ENCODE data around the gene TTBK2.

Gene TTBK2

DNA sequence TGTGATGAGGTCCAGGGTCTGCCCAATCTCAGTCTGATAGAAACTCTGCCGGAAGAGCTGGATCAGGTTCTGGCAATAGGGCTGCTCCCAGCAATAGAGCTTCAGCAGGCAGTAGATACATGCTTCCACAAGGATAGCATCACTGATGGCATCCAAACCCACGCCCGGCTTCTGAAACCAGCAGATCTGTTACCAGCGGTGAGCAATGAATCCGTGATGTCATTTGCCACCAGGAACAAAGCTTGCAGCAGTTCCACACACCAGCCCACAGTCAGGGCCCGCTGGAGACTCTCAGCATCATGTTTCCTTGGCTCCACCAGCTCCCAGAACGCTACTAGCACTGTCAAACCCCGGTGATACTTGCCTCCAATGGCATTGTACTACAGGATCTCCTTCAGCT is 19.3 kb upstream of the TTBK2 start:
- no peak overlapping the region for H3K27ac Mint-ChIP-seq
- no peaks in the 10 kb centered on the region for H3K9me3 Mint-ChIP-seq
- H3K36me3 Mint-ChIP-seq (ENCODE audit: low read depth): peaks cover 14% of the 10 kb centered on the region
- no peaks in the 10 kb centered on the region for H3K27me3 Mint-ChIP-seq (ENCODE audit: low read depth)
- no peak overlapping the region for H3K4me3 Mint-ChIP-seq
- TF ChIP-seq, protein P1, sequence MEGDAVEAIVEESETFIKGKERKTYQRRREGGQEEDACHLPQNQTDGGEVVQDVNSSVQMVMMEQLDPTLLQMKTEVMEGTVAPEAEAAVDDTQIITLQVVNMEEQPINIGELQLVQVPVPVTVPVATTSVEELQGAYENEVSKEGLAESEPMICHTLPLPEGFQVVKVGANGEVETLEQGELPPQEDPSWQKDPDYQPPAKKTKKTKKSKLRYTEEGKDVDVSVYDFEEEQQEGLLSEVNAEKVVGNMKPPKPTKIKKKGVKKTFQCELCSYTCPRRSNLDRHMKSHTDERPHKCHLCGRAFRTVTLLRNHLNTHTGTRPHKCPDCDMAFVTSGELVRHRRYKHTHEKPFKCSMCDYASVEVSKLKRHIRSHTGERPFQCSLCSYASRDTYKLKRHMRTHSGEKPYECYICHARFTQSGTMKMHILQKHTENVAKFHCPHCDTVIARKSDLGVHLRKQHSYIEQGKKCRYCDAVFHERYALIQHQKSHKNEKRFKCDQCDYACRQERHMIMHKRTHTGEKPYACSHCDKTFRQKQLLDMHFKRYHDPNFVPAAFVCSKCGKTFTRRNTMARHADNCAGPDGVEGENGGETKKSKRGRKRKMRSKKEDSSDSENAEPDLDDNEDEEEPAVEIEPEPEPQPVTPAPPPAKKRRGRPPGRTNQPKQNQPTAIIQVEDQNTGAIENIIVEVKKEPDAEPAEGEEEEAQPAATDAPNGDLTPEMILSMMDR (IDR thresholded peaks at IDR 0.05; ENCODE audit: unreplicated experiment in 3 of 3): no peak
- H3K4me1 Mint-ChIP-seq: no peaks in the 10 kb centered on the region

DNA sequence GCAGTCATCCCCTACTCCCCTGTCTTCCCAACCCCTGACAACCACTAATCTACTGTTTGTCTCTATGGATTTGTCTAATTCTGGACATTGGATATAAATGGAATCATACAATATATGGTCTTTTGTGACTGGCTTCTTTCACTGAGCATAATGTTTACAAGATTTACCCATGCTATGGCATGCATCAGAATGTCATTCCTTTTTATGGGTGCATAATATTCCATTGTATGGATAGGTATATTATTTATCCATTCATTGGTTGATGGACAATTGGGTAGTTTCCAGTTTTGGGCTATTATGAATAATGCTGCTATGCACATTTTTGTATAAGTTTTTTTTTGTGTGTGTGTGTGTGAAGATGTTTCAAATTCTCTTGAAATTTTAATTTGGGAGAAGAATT is 16.6 kb upstream of the TTBK2 start:
- TF ChIP-seq, protein P1 (IDR thresholded peaks at IDR 0.05; ENCODE audit: unreplicated experiment in 3 of 3): no peak

DNA sequence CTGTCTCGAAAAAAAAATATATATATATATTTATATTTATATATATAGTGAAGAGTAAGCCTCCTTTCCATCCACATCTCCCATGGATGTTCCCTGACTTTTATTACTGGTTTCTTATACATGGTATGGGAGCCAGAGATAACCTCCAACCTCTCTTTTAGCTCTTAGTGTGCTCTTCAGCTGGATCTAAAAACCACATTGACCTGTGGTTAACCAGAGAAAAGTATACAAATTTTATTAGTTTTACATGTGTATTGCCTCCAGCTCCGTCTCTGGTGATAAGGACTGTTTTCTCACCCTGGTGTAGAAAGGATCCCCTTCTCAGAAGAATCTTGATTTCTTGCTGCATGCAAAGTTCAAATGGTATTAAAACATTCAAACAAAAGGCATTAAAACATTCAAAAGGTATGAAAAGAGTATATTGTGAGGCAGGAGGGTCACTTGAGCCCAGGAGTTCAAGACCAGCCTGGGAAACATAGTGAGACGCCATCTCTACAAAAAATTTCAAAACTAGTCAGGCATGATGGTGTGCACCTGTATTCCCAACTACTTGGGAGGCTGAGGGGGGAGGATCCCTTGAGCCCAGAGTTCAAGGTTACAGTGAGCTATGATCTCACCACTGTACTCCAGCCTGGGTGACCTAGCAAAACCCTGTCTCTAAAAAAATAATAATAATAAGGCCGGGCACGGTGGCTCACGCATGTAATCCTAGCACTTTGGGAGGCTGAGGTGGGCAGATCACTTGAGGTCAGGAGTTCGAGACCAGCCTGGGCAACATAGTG is 13.5 kb upstream of the TTBK2 start:
- Mint-ChIP-seq H3K27ac (no peak overlapping the region), H3K27me3 (ENCODE audit: low read depth) (no peaks in the 10 kb centered on the region), H3K4me3 (no peak overlapping the region), H3K36me3 (ENCODE audit: low read depth) (no peaks in the 10 kb centered on the region), H3K4me1 (no peaks in the 10 kb centered on the region), H3K9me3 (no peaks in the 10 kb centered on the region)
- TF ChIP-seq, protein P1 (IDR thresholded peaks at IDR 0.05; ENCODE audit: unreplicated experiment in 3 of 3): no peak

More for the DNA sequence above, 16.6 kb upstream of the TTBK2 start:
- no peaks in the 10 kb centered on the region for H3K4me1 Mint-ChIP-seq
- H3K36me3 Mint-ChIP-seq (ENCODE audit: low read depth): peaks cover 4% of the 10 kb centered on the region
- no peak overlapping the region for H3K4me3 Mint-ChIP-seq
- no peak overlapping the region for H3K27ac Mint-ChIP-seq
- H3K27me3 Mint-ChIP-seq (ENCODE audit: low read depth): no peaks in the 10 kb centered on the region
- no peaks in the 10 kb centered on the region for H3K9me3 Mint-ChIP-seq

DNA sequence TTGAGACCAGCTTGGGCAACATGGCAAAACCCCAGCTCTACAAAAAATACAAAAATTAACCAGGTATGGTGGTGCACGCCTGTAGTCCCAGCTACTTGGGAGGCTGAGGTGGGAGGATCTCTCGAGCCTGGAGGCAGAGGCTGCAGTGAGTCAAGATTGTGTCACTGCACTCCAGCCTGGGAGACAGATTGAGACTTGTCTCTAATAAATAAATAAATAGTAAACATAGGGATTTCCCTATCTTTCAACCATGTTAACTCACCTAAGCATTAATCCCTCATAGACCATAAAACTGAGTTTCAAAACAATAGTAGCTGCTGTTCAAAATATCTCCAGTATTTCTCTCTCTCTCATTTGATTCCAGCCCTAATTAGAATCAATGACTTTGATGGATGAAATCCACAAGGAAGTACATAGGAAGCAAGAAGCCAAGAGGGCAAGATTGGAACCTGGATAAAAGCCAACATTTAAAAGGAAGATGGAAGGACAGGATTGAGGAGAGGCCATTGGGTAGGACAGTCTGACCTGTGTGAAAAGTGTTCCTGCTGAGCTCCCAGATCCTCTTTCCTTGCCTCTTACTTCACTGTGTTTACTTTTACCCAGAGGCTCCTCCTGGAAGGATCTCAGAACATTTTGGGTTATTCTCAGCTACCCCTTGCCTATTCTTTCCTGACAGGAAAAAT is 12.4 kb upstream of the TTBK2 start:
- Mint-ChIP-seq H3K4me1 (no peaks in the 10 kb centered on the region), H3K27ac (no peak overlapping the region), H3K9me3 (no peaks in the 10 kb centered on the region), H3K36me3 (ENCODE audit: low read depth) (no peaks in the 10 kb centered on the region), H3K4me3 (no peak overlapping the region), H3K27me3 (ENCODE audit: low read depth) (no peaks in the 10 kb centered on the region)
- TF ChIP-seq, protein P1 (IDR thresholded peaks at IDR 0.05; ENCODE audit: unreplicated experiment in 3 of 3): no peak

DNA sequence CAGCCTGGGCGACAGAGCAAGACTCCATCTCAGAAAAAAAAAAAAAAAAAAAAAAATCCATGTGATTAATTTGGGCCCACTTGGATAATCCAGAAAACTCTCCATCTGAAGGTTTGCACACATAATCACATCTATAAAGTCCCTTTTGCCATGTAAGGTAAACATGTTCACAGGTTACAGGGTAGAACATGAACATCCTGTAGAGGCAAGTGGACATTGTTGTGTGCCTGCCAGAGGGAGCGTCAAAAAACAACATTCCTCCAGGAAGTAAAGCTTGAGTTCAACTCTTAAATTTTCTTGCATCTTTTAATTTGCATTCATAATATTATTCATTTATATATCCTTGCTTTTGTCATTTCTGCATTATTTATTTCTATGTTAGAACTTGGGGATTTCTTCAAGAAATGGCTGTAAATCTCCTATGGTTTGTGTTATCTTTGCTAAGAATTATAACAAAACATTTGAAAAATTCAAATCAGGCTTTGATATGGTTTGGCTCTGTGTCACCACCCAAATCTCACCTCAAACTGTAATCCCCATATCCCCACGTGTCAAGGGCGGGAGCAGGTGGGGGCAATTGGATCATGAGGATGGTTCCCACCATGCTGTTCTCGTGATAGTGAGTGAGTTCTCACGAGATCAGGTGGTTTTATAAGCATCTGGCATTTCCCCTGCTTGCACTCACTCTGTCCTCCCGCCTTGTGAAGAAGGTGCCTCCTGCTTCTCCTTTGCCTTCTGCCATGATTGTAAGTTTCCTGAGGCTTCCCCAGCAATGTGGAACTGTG is 11.3 kb upstream of the TTBK2 start:
- Mint-ChIP-seq H3K4me1 (no peaks in the 10 kb centered on the region), H3K4me3 (no peak overlapping the region), H3K27me3 (ENCODE audit: low read depth) (no peaks in the 10 kb centered on the region), H3K27ac (no peak overlapping the region), H3K36me3 (ENCODE audit: low read depth) (no peaks in the 10 kb centered on the region), H3K9me3 (no peaks in the 10 kb centered on the region)
- TF ChIP-seq, protein P1 (IDR thresholded peaks at IDR 0.05; ENCODE audit: unreplicated experiment in 3 of 3): no peak
